DND-41 (cell line): ENCODE measurements around the gene SH3BP2.

ENCODE experiments used
- ATAC-seq: fragments of 200-7000 bp; cut with Tn5 transposase; 3 replicates; pipeline ENCODE4 v1.9.1; 2021; ENCODE audit warnings: low read depth; ENCODE audit not compliant: insufficient read depth
- DNase-seq: peaks from one replicate; pipeline ENCODE4 v3.0.0-alpha.2; 2020
- H2AFZ ChIP-seq: 2 replicates; pipeline ENCODE4 v1.6.0; 2012; ENCODE audit warnings: low read depth, low read length
- H3K27ac ChIP-seq: 2 replicates; pipeline ENCODE4 v1.5.1; 2012; ENCODE audit warnings: low read length, inconsistent platforms
- H3K27me3 ChIP-seq: fragments of 200-600 bp; sonication (generic); 2 replicates; pipeline ENCODE4 v1.6.0; 2012; ENCODE audit warnings: low read length, mild to moderate bottlenecking, inconsistent platforms; ENCODE audit not compliant: insufficient read depth, poor library complexity
- H3K36me3 ChIP-seq: 2 replicates; pipeline ENCODE4 v1.5.1; 2012; ENCODE audit warnings: low read length, inconsistent platforms; ENCODE audit not compliant: insufficient read depth
- H3K4me1 ChIP-seq: 2 replicates; pipeline ENCODE4 v1.5.1; 2012; ENCODE audit warnings: mild to moderate bottlenecking, low read length; ENCODE audit not compliant: insufficient read depth
- H3K4me2 ChIP-seq: 2 replicates; pipeline ENCODE4 v1.6.0; 2012; ENCODE audit warnings: mild to moderate bottlenecking, moderate library complexity, low read length, inconsistent platforms; ENCODE audit not compliant: insufficient read depth
- H3K4me3 ChIP-seq, 2 experiments: fragments of 200-600 bp in 1 of 2; shearing (Covaris generic) in 1 of 2; 2 replicates each; pipeline ENCODE4 v1.5.1; 2012 to 2016; ENCODE audit warnings: inconsistent platforms in 2 of 2, low read length in 2 of 2, mild to moderate bottlenecking in 2 of 2, low read depth in 1 of 2, moderate library complexity in 1 of 2
- H3K79me2 ChIP-seq: 2 replicates; pipeline ENCODE4 v1.6.0; 2012; ENCODE audit warnings: low read length, inconsistent platforms; ENCODE audit not compliant: insufficient read depth
- H3K9ac ChIP-seq: 2 replicates; pipeline ENCODE4 v1.6.0; 2012; ENCODE audit warnings: low read depth, mild to moderate bottlenecking, inconsistent platforms, low read length, moderate library complexity
- H3K9me3 ChIP-seq: 2 replicates; pipeline ENCODE4 v1.5.1; 2012; ENCODE audit warnings: low read length, moderate library complexity, mild to moderate bottlenecking, inconsistent platforms; ENCODE audit not compliant: insufficient read depth, severe bottlenecking
- H4K20me1 ChIP-seq: 2 replicates; pipeline ENCODE4 v1.6.0; 2012; ENCODE audit warnings: low read length; ENCODE audit not compliant: insufficient read depth
- EZH2 ChIP-seq: IDR thresholded peaks from 3 replicates; pipeline ENCODE4 v1.6.1; 2012; ENCODE audit warnings: borderline replicate concordance, low read depth, mild to moderate bottlenecking, moderate library complexity, low read length, inconsistent platforms; ENCODE audit not compliant: severe bottlenecking
- TF ChIP-seq, protein P1 (sequence below): IDR thresholded peaks from 2 replicates; pipeline ENCODE4 v1.5.1; 2012; ENCODE audit warnings: borderline replicate concordance, low read length, moderate library complexity, mild to moderate bottlenecking; ENCODE audit not compliant: poor library complexity, severe bottlenecking; ENCODE audit errors: extremely low read depth

Gene SH3BP2

GRCh38 chr4:2836391-2836859, 43.5 kb downstream of the SH3BP2 start:
- Histone ChIP-seq H3K27me3 (no peaks in the 10 kb centered on the region), H3K4me2 (no peak overlapping the region), H3K4me3 (no peak overlapping the region), H3K9ac (no peak overlapping the region), H3K79me2 (peaks cover 20% of the 10 kb centered on the region), H3K4me1 (peaks cover 28% of the 10 kb centered on the region), H3K27ac (no peak overlapping the region), H2AFZ (no peak overlapping the region), H4K20me1 (no peaks in the 10 kb centered on the region), H3K9me3 (peaks cover 4% of the 10 kb centered on the region), H3K36me3 (no peaks in the 10 kb centered on the region)
- DNase-seq (no peak), ATAC-seq (no peak)
- TF ChIP-seq, protein P1, sequence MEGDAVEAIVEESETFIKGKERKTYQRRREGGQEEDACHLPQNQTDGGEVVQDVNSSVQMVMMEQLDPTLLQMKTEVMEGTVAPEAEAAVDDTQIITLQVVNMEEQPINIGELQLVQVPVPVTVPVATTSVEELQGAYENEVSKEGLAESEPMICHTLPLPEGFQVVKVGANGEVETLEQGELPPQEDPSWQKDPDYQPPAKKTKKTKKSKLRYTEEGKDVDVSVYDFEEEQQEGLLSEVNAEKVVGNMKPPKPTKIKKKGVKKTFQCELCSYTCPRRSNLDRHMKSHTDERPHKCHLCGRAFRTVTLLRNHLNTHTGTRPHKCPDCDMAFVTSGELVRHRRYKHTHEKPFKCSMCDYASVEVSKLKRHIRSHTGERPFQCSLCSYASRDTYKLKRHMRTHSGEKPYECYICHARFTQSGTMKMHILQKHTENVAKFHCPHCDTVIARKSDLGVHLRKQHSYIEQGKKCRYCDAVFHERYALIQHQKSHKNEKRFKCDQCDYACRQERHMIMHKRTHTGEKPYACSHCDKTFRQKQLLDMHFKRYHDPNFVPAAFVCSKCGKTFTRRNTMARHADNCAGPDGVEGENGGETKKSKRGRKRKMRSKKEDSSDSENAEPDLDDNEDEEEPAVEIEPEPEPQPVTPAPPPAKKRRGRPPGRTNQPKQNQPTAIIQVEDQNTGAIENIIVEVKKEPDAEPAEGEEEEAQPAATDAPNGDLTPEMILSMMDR: no peak

DNA sequence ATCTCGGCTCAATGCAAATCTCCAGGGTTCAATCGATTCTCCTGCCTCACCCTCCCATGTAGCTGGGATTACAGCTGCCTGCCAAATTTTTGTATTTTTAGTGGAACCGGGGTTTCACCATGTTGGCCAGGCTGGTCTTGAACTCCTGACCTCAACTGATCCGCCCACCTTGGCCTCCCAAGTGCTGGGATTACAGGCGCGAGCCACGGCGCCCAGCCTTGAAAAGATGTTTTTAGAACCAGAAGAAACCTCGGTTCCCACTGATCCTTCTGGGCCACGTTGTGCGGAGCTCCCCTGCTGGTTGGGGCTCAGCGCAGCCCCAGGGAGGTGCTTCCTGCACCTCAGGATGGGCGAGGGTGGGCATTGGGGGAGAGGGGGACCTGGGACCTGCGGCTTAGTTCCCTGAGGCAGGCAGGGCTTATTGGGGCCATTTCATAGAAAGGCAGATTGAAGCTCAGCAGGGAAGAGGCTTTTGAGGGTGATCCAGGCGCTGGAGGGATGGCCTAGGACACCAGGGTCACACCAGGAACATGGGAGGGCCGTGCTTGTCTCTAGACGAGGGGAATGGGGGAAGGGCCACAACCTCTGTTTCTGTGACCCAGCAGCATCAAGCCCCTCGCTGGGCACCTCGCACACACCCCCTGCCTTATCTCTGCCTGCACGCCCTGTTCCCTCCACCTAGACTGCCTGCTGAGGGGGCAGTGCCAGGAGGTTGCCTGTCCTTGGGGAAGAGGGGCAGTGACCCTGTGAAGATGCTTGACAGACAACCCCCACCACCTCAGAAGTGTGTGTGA, 44.4 kb downstream of the SH3BP2 start:
- H3K27ac ChIP-seq: peak overlapping the region; percentile 82
- no peak for DNase-seq

GRCh38 chr4:2837904-2838496, 45.1 kb downstream of the SH3BP2 start:
- H3K4me1 ChIP-seq: peaks cover 38% of the 10 kb centered on the region
- H3K27me3 ChIP-seq: no peaks in the 10 kb centered on the region
- peaks cover 4% of the 10 kb centered on the region for H3K9me3 ChIP-seq
- no peaks in the 10 kb centered on the region for H3K36me3 ChIP-seq
- H3K9ac ChIP-seq: peak overlapping the region; percentile 62
- TF ChIP-seq, protein P1: no peak
- no peak for TF ChIP-seq EZH2
- ATAC-seq (peak; percentile 95), DNase-seq (peak; percentile 81)
- H3K4me3 ChIP-seq: peak overlapping the region; percentile 13 to 61; a peak in 3 of 4 replicates
- H3K27ac ChIP-seq: peak overlapping the region; percentile 82
- H4K20me1 ChIP-seq: no peaks in the 10 kb centered on the region
- peaks cover 25% of the 10 kb centered on the region for H3K79me2 ChIP-seq
- H2AFZ ChIP-seq: peak overlapping the region; percentile 82
- peak overlapping the region; percentile 76 for H3K4me2 ChIP-seq

More for the DNA sequence above, 44.4 kb downstream of the SH3BP2 start:
- peak overlapping the region; percentile 82 for H2AFZ ChIP-seq
- peaks cover 31% of the 10 kb centered on the region for H3K4me1 ChIP-seq
- ATAC-seq: peak; percentile 19; the same call in 2 of the 3 replicates
- H3K4me2 ChIP-seq: peak overlapping the region; percentile 76
- peak overlapping the region; percentile 62 for H3K9ac ChIP-seq
- H3K4me3 ChIP-seq: peak overlapping the region; percentile 13 to 61; a peak in 3 of 4 replicates
- H3K36me3 ChIP-seq: no peaks in the 10 kb centered on the region
- H4K20me1 ChIP-seq: no peaks in the 10 kb centered on the region
- peaks cover 20% of the 10 kb centered on the region for H3K79me2 ChIP-seq
- H3K9me3 ChIP-seq: peaks cover 4% of the 10 kb centered on the region
- no peaks in the 10 kb centered on the region for H3K27me3 ChIP-seq
- TF ChIP-seq EZH2: no peak
- TF ChIP-seq, protein P1: peak; percentile 13
